ENCODE measurements around the gene ITPA. TPM values are rescaled to one million over a fixed set of nuclear protein-coding genes. Genes with fewer than 3 reads are reported as not detected.
A peak's percentile ranks its signal among the peaks of the same experiment; 100 is the strongest.

ITPA gene
- total and polyA plus RNA-seq, 2 of the 13 experiments (the other 11 are each of a cell fraction or from before 2014, with no cell fraction given): 60.1 to 103 TPM

DNA sequence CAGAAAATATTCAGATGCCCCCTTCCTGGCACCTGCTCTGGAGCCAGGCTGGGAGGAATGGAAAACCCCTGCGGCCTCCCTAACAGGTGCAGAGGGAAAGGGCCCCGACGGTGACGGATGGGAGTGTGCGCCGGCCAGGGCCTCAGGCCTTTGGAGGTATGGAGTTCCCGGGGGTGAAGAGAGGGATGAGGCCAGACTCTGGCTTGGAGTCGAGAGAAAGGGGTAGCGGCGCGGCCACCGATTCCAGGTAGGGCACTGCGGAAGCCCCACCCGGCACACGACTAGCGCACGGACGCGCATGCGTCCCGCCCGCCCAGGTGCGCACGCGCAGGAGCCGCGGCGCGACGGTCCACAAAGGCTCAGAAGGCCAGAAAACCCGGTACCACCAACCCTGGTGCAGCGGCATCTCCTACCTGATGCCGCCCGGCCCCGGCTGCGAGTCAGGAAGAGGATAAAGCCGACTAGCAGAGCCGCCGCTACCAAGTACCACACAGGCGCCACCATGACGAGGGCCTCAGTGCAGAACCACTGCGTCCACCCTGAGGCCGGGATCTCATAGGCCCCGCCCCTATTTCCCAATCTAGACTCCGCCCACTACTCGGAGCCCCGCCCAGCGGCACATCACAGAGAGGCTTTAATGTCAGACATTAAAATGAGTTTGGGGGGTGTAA lies 5.0 kb upstream of the ITPA start, which contains the start of gene DDRGK1 (continued):
- TF ChIP-seq, protein P1, sequence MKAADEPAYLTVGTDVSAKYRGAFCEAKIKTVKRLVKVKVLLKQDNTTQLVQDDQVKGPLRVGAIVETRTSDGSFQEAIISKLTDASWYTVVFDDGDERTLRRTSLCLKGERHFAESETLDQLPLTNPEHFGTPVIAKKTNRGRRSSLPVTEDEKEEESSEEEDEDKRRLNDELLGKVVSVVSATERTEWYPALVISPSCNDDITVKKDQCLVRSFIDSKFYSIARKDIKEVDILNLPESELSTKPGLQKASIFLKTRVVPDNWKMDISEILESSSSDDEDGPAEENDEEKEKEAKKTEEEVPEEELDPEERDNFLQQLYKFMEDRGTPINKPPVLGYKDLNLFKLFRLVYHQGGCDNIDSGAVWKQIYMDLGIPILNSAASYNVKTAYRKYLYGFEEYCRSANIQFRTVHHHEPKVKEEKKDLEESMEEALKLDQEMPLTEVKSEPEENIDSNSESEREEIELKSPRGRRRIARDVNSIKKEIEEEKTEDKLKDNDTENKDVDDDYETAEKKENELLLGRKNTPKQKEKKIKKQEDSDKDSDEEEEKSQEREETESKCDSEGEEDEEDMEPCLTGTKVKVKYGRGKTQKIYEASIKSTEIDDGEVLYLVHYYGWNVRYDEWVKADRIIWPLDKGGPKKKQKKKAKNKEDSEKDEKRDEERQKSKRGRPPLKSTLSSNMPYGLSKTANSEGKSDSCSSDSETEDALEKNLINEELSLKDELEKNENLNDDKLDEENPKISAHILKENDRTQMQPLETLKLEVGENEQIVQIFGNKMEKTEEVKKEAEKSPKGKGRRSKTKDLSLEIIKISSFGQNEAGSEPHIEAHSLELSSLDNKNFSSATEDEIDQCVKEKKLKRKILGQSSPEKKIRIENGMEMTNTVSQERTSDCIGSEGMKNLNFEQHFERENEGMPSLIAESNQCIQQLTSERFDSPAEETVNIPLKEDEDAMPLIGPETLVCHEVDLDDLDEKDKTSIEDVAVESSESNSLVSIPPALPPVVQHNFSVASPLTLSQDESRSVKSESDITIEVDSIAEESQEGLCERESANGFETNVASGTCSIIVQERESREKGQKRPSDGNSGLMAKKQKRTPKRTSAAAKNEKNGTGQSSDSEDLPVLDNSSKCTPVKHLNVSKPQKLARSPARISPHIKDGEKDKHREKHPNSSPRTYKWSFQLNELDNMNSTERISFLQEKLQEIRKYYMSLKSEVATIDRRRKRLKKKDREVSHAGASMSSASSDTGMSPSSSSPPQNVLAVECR (CRISPR knock-in tag; IDR thresholded peaks at IDR 0.05; ENCODE audit: borderline replicate concordance): peak; percentile 90
- TF ChIP-seq, protein P2, sequence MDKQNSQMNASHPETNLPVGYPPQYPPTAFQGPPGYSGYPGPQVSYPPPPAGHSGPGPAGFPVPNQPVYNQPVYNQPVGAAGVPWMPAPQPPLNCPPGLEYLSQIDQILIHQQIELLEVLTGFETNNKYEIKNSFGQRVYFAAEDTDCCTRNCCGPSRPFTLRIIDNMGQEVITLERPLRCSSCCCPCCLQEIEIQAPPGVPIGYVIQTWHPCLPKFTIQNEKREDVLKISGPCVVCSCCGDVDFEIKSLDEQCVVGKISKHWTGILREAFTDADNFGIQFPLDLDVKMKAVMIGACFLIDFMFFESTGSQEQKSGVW (CRISPR knock-in tag; IDR thresholded peaks at IDR 0.05; ENCODE audit: borderline replicate concordance): peak; percentile 90
- TF ChIP-seq YEATS2 (CRISPR knock-in tag; IDR thresholded peaks at IDR 0.05; ENCODE audit: borderline replicate concordance): peak; percentile 83; the same call in 1 of the 2 replicates
- TF ChIP-seq RFX1 (IDR thresholded peaks at IDR 0.05): no peak
- TF ChIP-seq, protein P3, sequence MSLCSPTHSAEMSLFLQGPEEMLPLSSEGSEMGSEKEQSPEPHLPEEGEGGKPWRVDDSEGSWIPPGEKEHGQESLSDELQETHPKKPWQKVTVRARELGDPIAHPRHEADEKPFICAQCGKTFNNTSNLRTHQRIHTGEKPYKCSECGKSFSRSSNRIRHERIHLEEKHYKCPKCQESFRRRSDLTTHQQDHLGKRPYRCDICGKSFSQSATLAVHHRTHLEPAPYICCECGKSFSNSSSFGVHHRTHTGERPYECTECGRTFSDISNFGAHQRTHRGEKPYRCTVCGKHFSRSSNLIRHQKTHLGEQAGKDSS (CRISPR knock-in tag; IDR thresholded peaks at IDR 0.05; ENCODE audit: borderline replicate concordance, low read depth): peak; percentile 83
- TF ChIP-seq, protein P4, sequence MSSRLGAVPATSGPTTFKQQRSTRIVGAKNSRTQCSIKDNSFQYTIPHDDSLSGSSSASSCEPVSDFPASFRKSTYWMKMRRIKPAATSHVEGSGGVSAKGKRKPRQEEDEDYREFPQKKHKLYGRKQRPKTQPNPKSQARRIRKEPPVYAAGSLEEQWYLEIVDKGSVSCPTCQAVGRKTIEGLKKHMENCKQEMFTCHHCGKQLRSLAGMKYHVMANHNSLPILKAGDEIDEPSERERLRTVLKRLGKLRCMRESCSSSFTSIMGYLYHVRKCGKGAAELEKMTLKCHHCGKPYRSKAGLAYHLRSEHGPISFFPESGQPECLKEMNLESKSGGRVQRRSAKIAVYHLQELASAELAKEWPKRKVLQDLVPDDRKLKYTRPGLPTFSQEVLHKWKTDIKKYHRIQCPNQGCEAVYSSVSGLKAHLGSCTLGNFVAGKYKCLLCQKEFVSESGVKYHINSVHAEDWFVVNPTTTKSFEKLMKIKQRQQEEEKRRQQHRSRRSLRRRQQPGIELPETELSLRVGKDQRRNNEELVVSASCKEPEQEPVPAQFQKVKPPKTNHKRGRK (CRISPR knock-in tag; IDR thresholded peaks at IDR 0.05): no peak
- no peak for TF ChIP-seq SNRNP70 (IDR thresholded peaks at IDR 0.05; ENCODE audit: low read depth, low read length)
- peak; percentile 82 for TF ChIP-seq RXRB (CRISPR knock-in tag; IDR thresholded peaks at IDR 0.05; ENCODE audit: borderline replicate concordance)
- 0 out of 2 replicates have a peak, but pooled peaks have one; percentile 65 for TF ChIP-seq ZNF549 (CRISPR knock-in tag; IDR thresholded peaks at IDR 0.05)
- peak; percentile 30; the same call in 1 of the 2 replicates for TF ChIP-seq JUND (CRISPR knock-in tag; IDR thresholded peaks at IDR 0.05)
- 0 out of 2 replicates have a peak, but pooled peaks have one; percentile 16 for TF ChIP-seq ZNF589 (CRISPR knock-in tag; conservative IDR thresholded peaks at IDR 0.05)
- TF ChIP-seq, protein P5, sequence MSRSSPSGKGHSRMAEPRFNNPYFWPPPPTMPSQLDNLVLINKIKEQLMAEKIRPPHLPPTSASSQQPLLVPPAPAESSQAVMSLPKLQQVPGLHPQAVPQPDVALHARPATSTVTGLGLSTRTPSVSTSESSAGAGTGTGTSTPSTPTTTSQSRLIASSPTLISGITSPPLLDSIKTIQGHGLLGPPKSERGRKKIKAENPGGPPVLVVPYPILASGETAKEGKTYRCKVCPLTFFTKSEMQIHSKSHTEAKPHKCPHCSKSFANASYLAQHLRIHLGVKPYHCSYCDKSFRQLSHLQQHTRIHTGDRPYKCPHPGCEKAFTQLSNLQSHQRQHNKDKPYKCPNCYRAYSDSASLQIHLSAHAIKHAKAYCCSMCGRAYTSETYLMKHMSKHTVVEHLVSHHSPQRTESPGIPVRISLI (CRISPR knock-in tag; IDR thresholded peaks at IDR 0.05; ENCODE audit: borderline replicate concordance): peak; percentile 77; the same call in 1 of the 2 replicates
- TF ChIP-seq, protein P6, sequence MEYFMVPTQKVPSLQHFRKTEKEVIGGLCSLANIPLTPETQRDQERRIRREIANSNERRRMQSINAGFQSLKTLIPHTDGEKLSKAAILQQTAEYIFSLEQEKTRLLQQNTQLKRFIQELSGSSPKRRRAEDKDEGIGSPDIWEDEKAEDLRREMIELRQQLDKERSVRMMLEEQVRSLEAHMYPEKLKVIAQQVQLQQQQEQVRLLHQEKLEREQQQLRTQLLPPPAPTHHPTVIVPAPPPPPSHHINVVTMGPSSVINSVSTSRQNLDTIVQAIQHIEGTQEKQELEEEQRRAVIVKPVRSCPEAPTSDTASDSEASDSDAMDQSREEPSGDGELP (IDR thresholded peaks at IDR 0.05; ENCODE audit: borderline replicate concordance, low read depth): 0 out of 2 replicates have a peak, but pooled peaks have one; percentile 32

All from HepG2 (cell line).